K562 (cell line): Measurements from ENCODE around the gene RDH14. TPM values are rescaled to one million over a fixed set of nuclear protein-coding genes. Genes with fewer than 3 reads are reported as not detected.

ENCODE experiments used
- ATAC-seq: fragments of 200-7000 bp; cut with Tn5 transposase; 3 replicates; pipeline ENCODE4 v1.9.1; 2020; ENCODE audit warnings: moderate library complexity
- BruUV-seq: library from RNA; stranded (reverse); fragments of 400-500 nt; replicated peaks from 2 replicates; lab custom pipeline; 2021; lab: Mats Ljungman, UMichigan
- CTCF ChIA-PET: fragments of 300-600 bp; formaldehyde crosslinking; extraction: SDS; loops from one replicate; lab custom pipeline; 2021; ENCODE audit warnings: low intra/inter-chr PET ratio; lab: Yijun Ruan, JAX
- POLR2A ChIA-PET: fragments of 300-600, 350-650 bp; sonication (Branson Sonifier 250); formaldehyde crosslinking; extraction: SDS; loops from one replicate; lab custom pipeline; 2021; ENCODE audit warnings: antibody characterized with exemption, inconsistent platforms; lab: Yijun Ruan, JAX
- DNase-seq, 4 experiments: peaks; one replicate each; pipeline versions ENCODE4 v3.0.0 to v3.0.0-alpha.2; 2011 to 2018; ENCODE audit warnings: low spot score in 3 of 4, mixed read lengths in 3 of 4; ENCODE audit errors: extremely low read depth in 1 of 4
- FAIRE-seq: peaks from 2 replicates; lab custom pipeline; 2011; peaks lifted over from hg19 to GRCh38; lab: Jason Lieb, UNC
- H2AFZ ChIP-seq: 2 replicates; pipeline ENCODE4 v1.6.0; 2011; ENCODE audit warnings: low read depth, low read length, control low read depth, inconsistent platforms
- H3K27ac ChIP-seq: fragments of 200-600 bp; 3 replicates; pipeline ENCODE4 v1.8.0; 2011; ENCODE audit warnings: low read depth, mild to moderate bottlenecking, control low read depth, inconsistent platforms, low read length, moderate library complexity, mixed read lengths; ENCODE audit errors: extremely low read depth
- H3K27me3 ChIP-seq, 2 experiments: fragments of 300-600 bp in 1 of 2; 2 replicates in 1 of 2; 3 replicates in 1 of 2; pipeline versions ENCODE4 v1.6.0 to v1.8.0; 2011; ENCODE audit warnings: inconsistent platforms in 2 of 2, low read length in 2 of 2, mild to moderate bottlenecking in 1 of 2, mixed read lengths in 1 of 2, moderate library complexity in 1 of 2; ENCODE audit not compliant: control insufficient read depth in 2 of 2, insufficient read depth in 2 of 2
- H3K36me3 ChIP-seq: fragments of 300-600 bp; 3 replicates; pipeline ENCODE4 v1.8.0; 2011; ENCODE audit warnings: mild to moderate bottlenecking, low read length, inconsistent platforms; ENCODE audit not compliant: control insufficient read depth, insufficient read depth
- H3K4me1 ChIP-seq, 2 experiments: fragments of 200-600 bp in 1 of 2; replicated peaks in 1 of 2; 2 replicates in 1 of 2; 3 replicates in 1 of 2; pipeline versions ENCODE4 v1.5.1 to v1.8.0; 2011; ENCODE audit warnings: inconsistent platforms in 2 of 2, low read length in 2 of 2, mild to moderate bottlenecking in 1 of 2, mixed read lengths in 1 of 2, moderate library complexity in 1 of 2; ENCODE audit not compliant: control insufficient read depth in 2 of 2, insufficient read depth in 2 of 2
- H3K4me2 ChIP-seq: 2 replicates; pipeline ENCODE4 v1.6.1; 2011; ENCODE audit warnings: low read length, control low read depth, inconsistent platforms, mixed read lengths; ENCODE audit not compliant: insufficient read depth
- H3K4me3 ChIP-seq: fragments of 200-600 bp; sonication (generic), shearing (Covaris generic); 2 replicates; pipeline ENCODE4 v1.5.1; 2016; ENCODE audit warnings: control low read depth, inconsistent platforms
- H3K79me2 ChIP-seq: fragments of 200-600 bp; 3 replicates; pipeline ENCODE4 v1.8.0; 2011; ENCODE audit warnings: low read length, inconsistent platforms; ENCODE audit not compliant: control insufficient read depth, insufficient read depth
- H3K9ac ChIP-seq, 2 experiments: 2 replicates each; pipeline versions ENCODE4 v1.6.0 to v1.6.1; 2011; ENCODE audit warnings: low read depth in 2 of 2, low read length in 2 of 2, control low read depth in 1 of 2, inconsistent platforms in 1 of 2, mild to moderate bottlenecking in 1 of 2, mixed read lengths in 1 of 2; ENCODE audit not compliant: insufficient read depth in 1 of 2
- H3K9me1 ChIP-seq: one replicate; pipeline ENCODE4 v1.6.0; 2011; ENCODE audit warnings: inconsistent platforms, mild to moderate bottlenecking, low read length, moderate library complexity; ENCODE audit not compliant: control insufficient read depth, insufficient read depth
- H3K9me3 ChIP-seq: replicated peaks from 2 replicates; pipeline ENCODE4 v1.5.1; 2011; ENCODE audit warnings: low read depth, low read length, inconsistent platforms; ENCODE audit not compliant: control insufficient read depth, insufficient read depth
- H4K20me1 ChIP-seq: replicated peaks from 2 replicates; pipeline ENCODE4 v1.6.1; 2011; ENCODE audit warnings: low read length, inconsistent platforms, mixed read lengths; ENCODE audit not compliant: control insufficient read depth, insufficient read depth
- RAD21 ChIP-seq, 2 experiments: fragments of 250-450 bp in 1 of 2; fragments of 450-650 bp in 1 of 2; sonication (Bioruptor Pico) in 1 of 2; formaldehyde crosslinking in 1 of 2; IDR thresholded peaks in 1 of 2; conservative IDR thresholded peaks in 1 of 2; 2 replicates each; pipeline versions ENCODE4 v1.4.0 to v1.8.0; 2020 to 2022; ENCODE audit warnings: mild to moderate bottlenecking in 2 of 2, moderate library complexity in 1 of 2
- RBM25 ChIP-seq: fragments of 200-400 bp; formaldehyde crosslinking; IDR thresholded peaks from 2 replicates; pipeline ENCODE4 v1.6.1; 2018; ENCODE audit warnings: low read length, low read depth, moderate library complexity; ENCODE audit not compliant: severe bottlenecking
- SLC30A9 ChIP-seq: fragments of 250-450 bp; sonication (Bioruptor Pico); IDR thresholded peaks from 2 replicates; pipeline ENCODE4 v1.8.0; 2022; ENCODE audit warnings: mild to moderate bottlenecking, moderate library complexity
- WGBS: fragments of 100-300 bp; shearing (Covaris generic); methylation state at CpG from one replicate; pipeline ENCODE4 v1.1.6; 2016; ENCODE audit warnings: low coverage, mixed read lengths; ENCODE audit not compliant: insufficient coverage; ENCODE audit errors: missing lambda C conversion rate; 5-methylcytosine and 5-hydroxymethylcytosine counted together
- in situ Hi-C: fragments of 300-500 bp; cut with MboI; formaldehyde crosslinking; loops from 4 replicates; pipeline ENCODE4 v1.15.0; 2018; ENCODE audit warnings: inconsistent platforms, mixed read lengths
- intact Hi-C: fragments of 100-400 bp; cut with micrococcal nuclease; formaldehyde crosslinking; loops from 2 replicates; pipeline ENCODE4 v1.14.2; 2022
- polyA plus RNA-seq, 8 experiments: library from polyadenylated mRNA; depleted of rRNA in 4 of 8; stranded (reverse) in 5 of 8; unstranded in 3 of 8; fragments of >200 nt; fragmentation: Nextera tagmentation in 2 of 8; fragmentation: Illumina TruSeq in 1 of 8; extraction: Ambion mirVana in 2 of 8; extraction: Trizol in 1 of 8; gene quantifications; 2 replicates each; pipeline versions ENCODE4 v1.2.1 to v1.2.3, GENCODE V29; 2011 to 2014; ENCODE audit warnings: inconsistent platforms in 1 of 8, missing spikeins in 1 of 8
- total RNA-seq, 7 experiments: library from RNA; depleted of rRNA in 6 of 7; stranded (reverse); fragments of >200 nt in 6 of 7; fragmentation: Illumina TruSeq in 2 of 7; extraction: Trizol in 2 of 7; gene quantifications; 2 replicates each; pipeline versions ENCODE4 v1.2.1 to v1.2.3, GENCODE V29; 2011 to 2021; ENCODE audit warnings: low replicate concordance in 1 of 7

Gene RDH14
- total and polyA plus RNA-seq, 9 of the 15 experiments (the other 6 are each of a cell fraction or from before 2014, with no cell fraction given): 6.7 to 26.2 (median 20.9) TPM

DNA sequence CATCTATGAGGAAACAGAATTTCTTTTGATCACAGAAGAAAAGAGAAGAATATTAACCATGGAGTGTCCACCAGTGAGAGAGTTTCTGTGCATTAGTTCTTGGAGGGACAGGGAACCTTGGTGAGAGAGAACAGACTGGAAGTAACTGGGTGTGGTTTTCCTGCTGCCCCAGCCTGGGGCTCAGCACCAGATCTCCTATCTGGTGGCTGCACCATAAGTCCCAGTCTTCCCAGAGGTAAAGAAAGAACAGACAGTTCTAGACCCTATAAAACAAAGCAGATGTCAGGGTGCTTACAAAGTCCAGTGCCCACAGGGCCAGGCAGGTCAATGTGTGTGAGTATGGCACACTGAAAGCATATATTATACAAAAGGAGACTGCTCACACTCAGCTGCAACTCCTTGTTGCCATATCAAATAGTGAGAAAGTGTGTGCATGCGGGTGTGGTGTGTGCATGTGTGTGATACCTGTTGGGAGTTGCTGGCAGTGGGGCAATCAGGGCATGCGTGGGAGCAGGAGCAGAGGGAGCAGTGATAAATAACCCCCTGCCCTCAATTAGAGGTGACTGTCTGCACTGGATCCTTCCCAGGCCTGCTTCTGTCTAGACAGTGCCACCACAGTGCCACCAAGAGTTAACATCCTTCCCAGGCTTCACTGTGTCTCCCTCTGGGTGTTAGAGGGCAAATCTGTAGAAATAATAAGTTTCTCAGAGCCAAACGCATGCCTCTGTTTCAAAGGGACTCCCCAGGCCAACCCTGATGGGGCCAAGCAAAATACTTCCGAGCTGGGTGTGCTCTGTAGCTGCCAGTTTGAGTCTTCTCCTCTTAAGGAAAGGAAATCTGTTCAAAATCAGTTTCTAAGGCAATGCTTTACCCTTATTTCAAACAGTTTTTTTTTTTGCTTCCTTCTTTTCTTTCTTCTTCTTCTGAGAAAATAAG lies 45.7 kb downstream of the RDH14 start (continued):
- no peak for TF ChIP-seq RAD21 (CRISPR knock-in tag; conservative IDR thresholded peaks at IDR 0.05 in 1 of 2, IDR thresholded peaks at IDR 0.05 in 1 of 2)

DNA sequence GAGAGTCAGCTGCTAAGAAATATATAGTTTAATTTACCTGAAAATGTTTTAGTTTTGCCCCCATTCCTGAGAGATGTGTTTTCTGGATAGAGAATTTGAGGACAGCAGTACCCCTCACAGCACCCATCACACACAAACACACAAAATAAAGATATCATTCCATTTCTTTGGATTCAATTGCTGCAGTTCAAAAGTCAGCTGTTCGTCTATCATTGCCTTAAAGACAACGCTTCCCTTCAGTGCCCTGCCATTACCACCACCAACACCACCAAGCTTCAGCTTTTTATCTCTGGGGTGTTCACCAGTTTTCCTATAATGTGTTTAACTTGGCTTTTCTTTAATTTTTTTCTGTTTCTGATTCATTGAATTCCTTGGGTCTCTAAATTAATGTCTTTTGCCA lies 49.7 kb downstream of the RDH14 start:
- DNase-seq: no peak
- ATAC-seq: no peak
- H3K4me2 ChIP-seq: no peak overlapping the region
- ChIA-PET POLR2A (no interaction called here), CTCF (no interaction called here)
- BruUV-seq: no TSS peak
- H3K27ac ChIP-seq: no peak overlapping the region
- H3K9me3 ChIP-seq: no peaks in the 10 kb centered on the region
- no peak for TF ChIP-seq SLC30A9 (CRISPR knock-in tag)
- no peak for TF ChIP-seq RBM25
- FAIRE-seq: no peak
- H3K4me1 ChIP-seq: no peaks in the 10 kb centered on the region
- in situ Hi-C loops: no loop called here
- no peaks in the 10 kb centered on the region for H4K20me1 ChIP-seq
- no peaks in the 10 kb centered on the region for H3K36me3 ChIP-seq
- H3K79me2 ChIP-seq: no peaks in the 10 kb centered on the region
- H3K9ac ChIP-seq: no peak overlapping the region
- WGBS: 0% methylated on average over 2 of the region's 2 CpGs
- no peaks in the 10 kb centered on the region for H3K9me1 ChIP-seq
- H3K4me3 ChIP-seq: no peak overlapping the region
- H3K27me3 ChIP-seq: no peaks in the 10 kb centered on the region
- H2AFZ ChIP-seq: no peak overlapping the region
- intact Hi-C loops: no loop called here
